Femur (tissue), 1 donor: ENCODE measurements around the gene HSPA1B.
A peak's percentile ranks its signal among the peaks of the same experiment; 100 is the strongest.
"Not testable (repeated sequence)": the region's sequence is repeated elsewhere in the genome, so short reads cannot be mapped to it uniquely, and the experiment has no call there.

Experiments
- DNase-seq: peaks from one replicate; pipeline ENCODE4 v3.0.0-alpha.2; 2017

The HSPA1B gene

DNA sequence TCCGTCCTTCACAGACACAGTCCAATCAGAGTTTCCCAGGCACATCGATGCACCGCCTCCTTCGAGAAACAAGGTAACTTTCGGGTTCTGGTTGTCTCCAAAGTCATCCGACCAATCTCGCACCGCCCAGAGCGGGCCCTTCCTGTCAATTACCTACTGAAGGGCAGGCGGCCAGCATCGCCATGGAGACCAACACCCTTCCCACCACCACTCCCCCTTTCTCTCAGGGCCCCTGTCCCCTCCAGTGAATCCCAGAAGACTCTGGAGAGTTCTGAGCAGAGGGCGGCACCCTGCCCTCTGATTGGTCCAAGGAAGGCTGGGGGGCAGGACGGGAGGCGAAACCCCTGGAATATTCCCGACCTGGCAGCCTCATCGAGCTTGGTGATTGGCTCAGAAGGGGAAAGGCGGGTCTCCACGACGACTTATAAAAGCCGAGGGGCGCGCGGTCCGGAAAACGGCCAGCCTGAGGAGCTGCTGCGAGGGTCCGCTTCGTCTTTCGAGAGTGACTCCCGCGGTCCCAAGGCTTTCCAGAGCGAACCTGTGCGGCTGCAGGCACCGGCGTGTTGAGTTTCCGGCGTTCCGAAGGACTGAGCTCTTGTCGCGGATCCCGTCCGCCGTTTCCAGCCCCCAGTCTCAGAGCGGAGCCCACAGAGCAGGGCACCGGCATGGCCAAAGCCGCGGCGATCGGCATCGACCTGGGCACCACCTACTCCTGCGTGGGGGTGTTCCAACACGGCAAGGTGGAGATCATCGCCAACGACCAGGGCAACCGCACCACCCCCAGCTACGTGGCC is at the start of gene HSPA1B:
Gene HSPA1B, plus strand, starts transcription at position 453 of the 794 bp plus-strand sequence. Its CDS starts 213 bp downstream, at position 666.
- peak; percentile 99 for DNase-seq

DNA sequence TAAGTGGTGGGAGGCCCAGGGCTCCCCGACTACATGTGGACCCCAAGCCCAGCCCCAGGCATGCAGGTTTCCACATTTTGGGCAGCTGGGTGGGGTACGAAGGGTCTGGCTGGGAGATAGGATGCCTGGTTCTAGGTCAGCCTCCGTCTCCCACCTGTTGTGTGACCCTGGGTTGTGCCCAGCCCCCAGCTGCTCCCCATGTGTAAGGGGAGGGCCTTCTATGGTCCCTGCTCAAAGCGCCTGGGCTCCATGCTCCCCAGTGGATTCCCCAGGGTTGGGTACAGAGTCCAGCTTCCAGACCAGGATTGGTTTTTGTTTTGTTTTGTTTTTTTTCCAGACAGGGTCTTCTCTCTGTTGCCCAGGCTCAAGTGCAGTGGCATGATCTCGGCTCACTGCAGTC is 49.3 kb upstream of the HSPA1B start:
- no peak for DNase-seq

DNA sequence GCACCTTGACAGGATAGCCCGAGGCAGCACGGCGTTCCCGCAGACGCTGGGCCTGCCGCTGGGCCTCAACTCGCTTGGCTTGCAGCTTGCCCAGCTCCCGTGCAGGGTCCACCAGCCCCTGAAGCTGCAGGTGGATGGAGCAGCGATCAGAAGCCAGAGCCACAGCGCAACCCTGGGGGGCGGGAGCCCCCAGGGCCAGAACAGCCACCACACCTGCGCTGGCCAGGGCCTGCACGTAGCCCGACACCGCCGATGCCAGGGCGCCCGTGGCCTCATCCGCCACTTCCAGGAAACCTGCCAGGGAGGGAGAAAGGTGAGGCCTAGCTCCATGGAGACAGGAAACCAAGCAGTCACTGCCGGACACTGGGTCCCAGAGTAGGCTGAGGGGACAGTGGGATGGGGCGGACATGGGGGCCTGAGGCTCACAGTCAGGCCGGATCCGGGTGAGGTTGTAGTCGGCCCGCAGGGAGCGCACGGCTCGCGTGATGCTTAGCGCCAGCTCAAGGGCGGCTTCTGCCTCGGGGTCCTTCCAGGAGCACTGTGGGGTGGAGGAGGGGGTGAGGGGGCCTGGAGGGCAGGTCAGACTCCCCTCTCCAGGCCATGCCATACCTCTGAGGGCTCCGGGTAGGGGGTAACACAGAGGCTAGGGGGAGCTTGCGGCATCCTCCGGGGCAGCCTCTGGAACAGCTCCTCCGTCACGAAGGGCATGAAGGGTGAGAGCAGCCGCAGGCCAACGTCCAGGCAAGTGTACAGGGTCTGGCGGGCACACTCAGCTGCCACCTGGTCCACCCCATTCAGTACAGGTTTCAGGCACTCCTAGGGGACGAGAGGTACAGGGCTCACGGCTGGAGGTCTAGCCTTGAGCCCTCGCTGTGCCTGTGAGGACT is 48.3 kb upstream of the HSPA1B start:
- DNase-seq, result no peak

DNA sequence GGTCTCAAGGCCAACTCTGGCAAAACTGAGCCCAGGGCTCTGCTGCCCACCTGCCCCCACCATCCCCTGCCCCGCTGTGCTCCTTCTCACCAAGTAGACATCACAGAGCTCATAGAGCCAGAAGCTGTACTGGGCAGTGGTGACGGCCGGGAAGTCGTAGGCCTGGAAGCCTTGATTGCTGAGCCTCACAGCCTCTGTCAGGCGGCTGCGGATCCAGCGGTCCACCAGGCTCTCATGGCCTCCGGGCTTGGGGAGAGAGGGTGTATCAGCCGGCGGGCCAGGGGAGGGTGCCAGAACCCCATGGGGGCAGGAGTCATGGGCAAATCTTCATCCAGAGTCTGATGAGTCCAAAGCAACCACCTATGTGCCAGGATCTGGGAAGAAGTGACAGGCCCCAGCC is 47.6 kb upstream of the HSPA1B start:
- DNase-seq, result no peak

DNA sequence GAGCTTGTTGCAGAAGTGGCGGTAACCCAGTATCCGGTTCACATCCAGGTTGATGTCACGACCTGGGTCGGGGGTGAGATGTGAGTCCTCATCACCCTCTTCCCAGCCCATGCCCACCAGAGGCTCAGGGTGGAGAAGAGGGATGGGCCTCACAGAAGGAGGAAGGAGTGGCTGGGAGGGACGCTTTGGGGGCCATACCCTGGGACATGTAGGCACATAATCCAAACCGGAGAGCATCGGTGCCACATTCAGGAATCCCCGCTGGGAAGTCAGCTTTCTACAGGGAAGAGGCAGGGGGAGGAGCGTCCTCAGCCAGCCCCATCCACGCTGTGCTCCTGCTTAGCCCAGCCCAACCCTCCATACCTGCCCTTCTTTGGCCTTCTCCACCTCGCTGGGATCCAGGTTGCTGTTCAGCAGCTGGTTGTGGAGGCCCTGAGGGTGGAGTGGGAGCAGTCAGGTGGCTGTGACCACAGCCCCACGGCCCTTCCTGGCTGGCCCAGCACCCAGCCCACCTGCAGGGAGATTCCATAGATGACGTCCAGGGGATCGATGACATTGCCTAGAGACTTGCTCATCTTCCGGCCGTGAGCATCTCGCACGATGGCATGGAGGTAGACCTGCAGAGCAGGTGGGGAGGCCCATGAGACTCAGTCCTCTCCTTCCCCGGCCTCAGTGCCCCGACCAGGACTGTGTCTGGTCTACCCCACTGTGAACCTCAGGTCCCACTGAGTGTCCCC is 46.9 kb upstream of the HSPA1B start:
- no peak for DNase-seq

DNA sequence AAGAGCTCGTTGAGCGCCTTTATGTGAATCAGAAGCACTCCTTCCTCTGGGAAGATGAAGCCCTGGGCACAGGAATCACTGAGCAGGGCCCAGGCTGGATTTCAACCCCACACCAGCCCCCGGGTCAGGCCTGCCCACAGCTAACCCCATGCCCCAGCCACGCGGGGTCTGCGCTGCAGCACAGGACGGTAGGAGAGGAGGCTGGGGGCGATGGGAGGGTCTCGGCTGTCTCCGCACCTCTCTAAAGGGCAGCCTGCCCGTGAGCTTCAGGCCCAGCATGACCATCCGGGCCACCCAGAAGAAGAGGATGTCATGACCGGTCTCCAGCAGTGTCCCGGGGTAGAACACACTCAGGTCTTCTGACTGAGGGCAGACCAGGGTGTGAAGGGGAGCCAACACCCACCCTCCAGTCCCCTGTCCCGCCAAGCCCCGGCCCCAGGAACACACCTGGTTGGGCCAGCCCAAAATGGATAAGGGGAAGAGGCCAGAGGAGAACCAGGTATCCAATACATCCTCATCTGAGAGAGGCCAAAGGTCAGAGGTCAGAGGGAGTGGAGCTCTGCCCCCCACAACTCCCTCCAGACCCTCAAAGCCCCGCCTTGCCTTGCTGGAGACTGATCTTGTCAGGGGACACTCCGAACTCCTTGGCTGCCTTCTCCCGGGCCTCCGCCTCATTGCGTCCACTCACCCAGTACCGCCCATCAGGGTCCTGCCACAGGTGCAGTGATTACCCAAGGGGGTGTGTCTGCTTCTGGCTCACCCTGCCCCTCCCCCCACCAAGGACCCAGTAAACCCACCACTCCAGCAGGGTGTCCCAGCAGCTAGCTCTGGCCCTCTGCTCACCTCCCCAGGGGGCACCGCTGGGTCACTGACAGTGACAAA is 46.1 kb upstream of the HSPA1B start:
- no peak for DNase-seq

DNA sequence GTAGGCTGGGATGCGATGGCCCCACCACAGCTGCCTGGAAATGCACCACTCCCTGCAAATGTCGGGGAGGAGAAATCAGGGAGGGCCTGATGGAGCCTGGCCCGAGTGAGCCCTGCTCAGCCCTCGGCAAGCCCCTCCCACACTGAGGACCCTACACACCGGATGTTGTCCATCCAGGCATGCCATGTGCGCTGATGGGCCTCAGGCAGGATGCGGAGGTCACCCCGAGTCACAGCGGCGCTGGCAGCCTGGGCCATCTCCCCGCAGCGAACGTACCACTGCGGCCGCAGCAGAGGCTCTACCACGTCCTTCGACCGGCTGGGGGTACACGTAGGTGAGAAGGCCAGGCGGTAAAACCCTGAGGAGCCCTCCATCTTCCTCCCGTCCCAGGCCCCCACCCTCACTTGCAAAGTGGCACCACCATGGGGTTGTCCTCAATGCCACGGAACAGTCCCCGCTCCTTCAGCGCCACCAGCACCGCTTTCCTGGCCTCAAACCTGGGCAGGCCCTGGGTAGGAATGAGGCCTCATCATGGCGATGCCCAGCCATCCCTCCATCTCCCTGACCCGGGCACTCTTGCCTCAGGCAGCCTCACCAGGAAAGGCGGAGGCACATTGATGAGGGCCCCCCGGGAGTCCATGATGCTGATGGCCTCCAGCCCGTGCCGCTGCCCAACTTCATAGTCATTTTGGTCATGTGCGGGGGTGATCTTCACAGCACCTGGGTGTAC is 45.2 kb upstream of the HSPA1B start:
- DNase-seq, result no peak

DNA sequence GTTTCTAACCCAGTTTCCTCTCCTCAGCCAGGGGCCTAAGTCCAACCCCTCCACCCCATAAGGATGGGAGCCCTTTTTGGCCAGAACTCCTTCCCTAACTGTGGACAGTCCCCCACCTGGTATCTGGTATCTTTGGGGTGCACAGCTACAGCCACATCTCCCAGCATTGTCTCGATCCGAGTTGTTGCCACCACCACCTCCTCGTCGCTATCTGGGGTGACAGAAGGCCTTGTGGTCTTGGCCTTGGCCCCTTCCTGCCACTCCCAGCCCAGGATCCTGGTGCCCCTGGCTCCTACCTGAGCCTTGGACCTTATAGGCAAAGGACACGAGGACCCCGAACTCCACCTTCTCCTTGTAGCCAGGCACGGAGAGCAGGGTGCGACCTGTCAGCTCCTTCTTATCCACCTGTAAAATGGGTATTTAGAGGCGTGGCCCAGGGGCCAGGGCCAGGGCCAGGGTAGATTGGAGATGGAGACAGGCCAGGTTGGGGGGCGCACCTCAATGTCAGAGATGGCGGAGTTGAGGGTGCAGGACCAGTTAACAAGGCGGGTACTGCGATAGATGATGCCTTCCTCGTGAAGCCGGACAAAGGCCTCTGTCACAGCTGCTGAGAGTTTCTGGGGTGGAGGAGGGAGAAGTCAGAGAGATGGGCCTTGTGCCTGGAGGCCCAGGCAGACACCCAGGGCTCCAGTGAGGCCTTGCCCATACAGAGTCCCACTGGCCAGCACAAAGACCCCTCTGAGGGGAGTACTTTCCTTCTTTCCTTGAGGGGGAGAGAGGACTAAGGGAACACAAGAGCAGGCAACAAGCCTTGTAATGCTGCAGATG is 43.2 kb upstream of the HSPA1B start:
- DNase-seq, result no peak

DNA sequence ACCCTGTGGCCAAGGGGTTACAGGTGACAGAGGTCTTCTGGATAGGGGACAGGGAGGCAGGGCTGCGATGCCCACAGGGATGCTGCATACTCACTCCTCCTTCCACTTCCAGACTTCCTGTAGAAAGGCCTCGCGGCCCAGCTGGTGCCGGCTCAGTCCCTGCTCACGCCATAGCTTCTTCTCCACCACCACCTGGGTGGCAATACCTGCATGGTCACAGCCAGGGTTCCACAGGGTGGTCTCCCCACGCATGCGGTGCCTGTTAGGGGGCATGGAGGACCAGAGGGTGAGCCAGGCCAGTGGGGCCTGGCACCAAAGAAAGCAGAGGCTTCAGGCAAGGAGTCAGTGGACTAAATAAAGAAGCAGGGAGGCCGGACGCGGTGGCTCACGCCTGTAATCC is 42.1 kb upstream of the HSPA1B start:
- no peak for DNase-seq

DNA sequence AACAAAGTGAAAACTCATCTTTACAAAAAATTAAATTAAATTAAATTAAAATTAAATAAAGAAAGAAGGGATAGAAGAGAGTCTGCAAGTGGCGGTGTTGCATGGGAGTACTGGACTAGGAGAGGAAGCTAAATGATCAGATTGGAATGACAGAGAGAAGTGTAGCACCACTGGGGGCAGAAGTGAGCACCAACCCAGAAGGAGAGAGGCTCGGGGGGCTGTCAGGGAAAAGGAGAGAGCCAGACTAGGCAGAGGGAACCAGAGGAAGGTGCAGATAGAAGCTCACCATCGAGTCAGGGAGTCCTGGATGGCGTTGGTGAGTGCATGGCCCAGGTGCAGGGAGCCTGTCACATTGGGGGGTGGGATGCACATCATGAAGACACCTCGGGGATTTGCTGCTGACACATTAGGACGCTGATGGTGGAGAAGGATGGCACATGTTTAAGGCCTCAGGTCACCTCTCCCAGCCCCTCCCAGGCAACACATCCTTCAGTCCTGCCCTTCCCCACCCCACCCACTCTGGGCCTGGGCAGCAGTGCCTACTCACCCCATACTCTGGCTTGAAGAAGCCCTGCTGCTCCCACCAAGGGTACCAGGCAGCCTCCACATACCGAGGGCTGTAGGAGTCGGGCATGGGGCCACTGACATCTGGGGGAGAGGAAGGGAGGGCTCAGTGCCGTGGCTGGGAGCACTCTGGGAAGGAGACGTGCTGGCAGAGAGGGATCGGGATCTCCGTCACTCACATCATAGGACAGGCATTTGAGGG is 36.0 kb upstream of the HSPA1B start:
- peak; percentile 66 for DNase-seq

DNA sequence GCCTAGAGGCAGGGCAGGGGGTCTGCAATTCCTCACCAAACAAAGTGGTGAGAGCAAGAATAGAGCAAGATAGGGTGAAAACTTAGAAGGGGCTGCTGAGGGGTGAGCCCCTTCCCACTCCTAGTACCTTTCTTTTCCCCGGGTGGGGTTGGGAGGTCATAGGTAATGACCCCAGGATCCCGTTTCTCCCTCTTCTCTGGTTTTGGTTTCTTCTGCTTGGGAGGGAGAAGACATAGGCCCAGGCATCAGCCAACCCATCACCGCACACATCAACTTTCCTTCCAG is 35.5 kb upstream of the HSPA1B start:
- DNase-seq, result no peak

DNA sequence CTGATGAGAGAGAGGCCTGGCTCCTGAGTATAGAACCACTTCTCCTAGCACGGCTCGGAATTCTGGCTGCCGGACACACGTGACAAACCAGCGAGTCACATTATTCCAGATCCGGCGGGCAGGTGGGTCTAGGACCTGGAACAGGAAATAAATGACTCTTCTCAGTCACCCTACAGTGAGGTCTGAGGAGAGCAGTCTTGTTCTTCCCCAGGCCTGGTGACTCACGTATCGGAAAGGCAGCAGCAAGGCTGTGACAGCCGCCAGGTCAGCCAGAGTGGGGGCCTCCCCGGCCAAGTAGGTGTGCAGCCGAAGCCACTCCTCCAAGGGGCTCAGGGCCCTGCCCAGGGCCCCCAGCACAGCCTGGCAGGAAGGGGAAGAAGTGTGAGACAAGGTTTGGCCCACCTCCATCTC is 34.8 kb upstream of the HSPA1B start:
- DNase-seq, result no peak

DNA sequence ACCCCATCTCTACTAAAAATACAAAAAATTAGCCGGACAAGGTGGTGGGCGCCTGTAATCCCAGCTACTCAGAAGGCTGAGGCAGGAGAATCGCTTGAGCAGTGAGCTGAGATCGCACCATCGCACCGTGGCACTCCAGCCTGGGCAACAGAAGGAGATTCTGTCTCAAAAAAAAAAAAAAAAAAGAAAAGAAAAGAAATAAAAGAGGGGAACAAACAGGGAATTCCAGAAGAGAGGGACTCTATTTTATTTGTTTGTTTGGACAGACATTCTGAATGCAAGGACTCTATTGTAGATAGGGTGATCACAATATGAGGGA is 33.7 kb upstream of the HSPA1B start:
- DNase-seq, result not testable (repeated sequence)

DNA sequence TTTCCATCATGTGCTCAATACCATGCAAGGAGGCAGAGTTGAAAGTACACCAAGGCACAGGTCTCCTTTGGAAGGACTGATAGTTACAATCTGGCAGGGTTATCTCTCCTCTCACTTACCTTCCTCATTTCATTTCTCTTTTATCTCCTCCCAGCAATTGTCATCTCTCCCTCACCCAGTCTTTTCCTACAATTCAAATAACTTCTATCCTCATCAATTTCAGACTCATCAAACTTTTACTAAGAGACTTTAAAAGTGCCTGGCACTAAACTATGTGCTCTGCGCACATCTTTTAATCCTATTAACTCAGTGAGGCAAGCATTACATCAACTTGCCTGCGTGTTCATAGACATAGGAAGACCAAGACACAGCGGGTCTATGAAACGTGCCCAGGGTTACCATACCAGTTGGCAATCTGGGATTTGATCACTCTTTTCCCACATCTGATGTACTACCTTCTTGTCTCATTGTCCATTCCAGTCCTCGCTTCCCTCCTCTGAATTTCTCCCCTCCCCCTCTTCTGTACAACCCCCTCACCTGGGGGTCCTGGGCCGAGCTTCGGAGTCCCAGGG is 33.2 kb upstream of the HSPA1B start:
- DNase-seq, result no peak

DNA sequence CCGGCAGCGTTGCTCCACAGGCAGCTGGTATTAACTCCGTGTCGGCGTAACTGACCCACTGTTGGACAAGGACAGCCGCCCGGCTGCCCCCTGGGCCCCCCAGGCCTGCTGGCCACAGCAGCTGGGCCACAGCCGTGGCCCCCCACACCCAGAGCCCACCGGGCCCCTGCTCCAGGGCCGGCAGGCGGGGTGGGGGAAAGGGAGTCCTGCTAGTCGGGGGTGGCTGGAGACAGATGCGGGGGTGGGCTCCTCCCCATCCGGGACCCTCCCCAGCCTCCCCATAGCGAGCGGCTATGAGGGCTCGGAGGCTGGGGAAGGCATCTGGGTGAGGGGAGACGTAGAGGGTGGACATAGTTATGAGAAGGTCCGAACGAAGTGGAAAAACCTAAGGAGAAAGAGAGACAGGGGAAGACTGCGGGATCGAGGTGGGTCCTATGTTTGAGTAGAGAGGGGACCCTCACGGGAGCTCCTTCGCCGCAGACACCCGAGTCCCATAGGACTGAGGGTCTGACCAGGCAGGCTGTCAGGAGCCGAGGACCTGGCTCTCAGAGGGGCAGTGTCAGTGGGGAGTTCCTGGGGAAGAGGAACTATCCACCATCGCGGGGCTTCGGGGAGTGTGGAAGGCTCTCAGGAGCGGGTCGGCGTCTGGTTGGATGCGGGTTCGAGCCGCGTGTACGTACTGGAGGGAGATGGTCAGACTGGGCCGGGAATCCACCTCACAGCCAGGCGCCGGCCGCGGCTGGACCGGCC is 32.5 kb upstream of the HSPA1B start:
- DNase-seq, result peak; percentile 40

DNA sequence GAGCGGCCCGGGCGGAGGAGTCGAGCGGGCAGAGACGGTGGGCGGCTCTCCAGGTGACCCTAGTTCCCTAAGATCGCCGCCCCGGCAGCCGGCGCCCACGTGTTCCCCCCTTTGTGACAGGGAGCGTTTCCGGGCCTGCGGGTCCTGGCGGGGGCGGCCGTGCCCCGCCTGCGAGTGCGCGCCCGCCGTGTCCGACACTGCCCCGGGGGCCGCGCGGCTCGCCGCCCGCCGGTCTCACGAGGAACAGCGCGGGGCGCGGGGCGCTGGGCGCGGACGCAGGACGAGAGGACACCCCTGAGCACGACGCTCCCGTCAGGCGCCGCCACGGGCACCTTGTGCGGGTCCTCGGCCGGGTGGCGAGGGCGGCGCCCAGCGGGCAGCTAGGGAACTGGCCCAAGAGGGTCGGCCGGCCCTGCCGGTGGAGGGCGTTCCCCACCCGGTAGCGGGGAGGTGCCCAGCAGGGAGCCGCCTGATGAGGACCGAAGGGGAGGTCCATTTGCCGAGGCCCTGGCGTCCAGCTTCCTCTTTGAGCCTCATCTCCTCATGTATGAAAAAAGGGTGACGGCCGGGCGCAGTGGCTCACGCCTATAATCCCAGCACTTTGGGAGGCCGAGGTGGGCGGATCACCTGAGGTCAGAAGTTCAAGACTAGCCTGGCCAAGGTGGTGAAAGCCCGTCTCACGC is 31.8 kb upstream of the HSPA1B start, which contains the start of gene VARS1:
Gene VARS1, minus strand, starts transcription at position 137 of the 683 bp plus-strand sequence. CDS start 535 bp downstream, outside the sequence.
- peak; percentile 93 for DNase-seq

DNA sequence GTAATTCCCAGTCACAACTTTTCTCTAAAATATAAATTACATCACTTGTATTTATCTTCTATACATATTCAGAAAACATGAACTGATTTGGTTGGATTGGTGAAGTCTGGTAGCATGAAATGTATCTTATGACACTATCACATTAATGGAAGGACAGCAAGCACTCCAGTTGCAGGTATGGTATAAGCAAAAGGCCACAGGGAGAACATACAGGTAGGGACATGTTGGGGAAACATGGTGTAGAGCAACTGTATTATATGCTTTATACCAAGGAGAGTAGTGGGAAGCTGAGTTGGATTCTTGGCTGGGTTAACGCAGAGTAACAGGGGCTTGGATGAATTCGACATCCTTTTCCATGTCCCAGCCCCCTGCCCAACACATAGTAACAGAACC is 30.5 kb upstream of the HSPA1B start:
- DNase-seq, result no peak

DNA sequence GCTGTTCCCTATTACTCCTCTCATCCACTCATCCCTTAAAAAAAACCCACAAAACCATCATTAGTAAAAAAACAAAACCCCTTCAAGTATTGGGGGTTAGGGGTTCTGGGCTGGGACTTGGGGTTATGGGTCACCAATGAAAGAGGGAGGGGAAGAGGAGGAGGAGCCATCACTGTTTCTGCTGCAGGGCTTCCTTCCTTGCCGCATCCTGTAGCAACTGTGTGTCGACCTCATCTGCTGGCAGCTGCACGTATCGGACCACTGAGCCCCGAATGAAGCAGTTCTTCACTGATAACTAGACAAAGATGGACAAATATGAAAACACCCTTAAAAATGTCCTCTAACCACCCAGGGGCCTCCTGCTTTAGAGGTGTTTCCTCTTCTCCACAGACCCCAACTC is 29.9 kb upstream of the HSPA1B start:
- no peak for DNase-seq
